Measurements from ENCODE around the gene ENHO. TPM values are rescaled to one million over a fixed set of nuclear protein-coding genes. Genes with fewer than 3 reads are reported as not detected.

The ENHO gene
- total RNA-seq, 6 experiments from 2014 or later: 1.5 to 2.7 (median 2.1) TPM

DNA sequence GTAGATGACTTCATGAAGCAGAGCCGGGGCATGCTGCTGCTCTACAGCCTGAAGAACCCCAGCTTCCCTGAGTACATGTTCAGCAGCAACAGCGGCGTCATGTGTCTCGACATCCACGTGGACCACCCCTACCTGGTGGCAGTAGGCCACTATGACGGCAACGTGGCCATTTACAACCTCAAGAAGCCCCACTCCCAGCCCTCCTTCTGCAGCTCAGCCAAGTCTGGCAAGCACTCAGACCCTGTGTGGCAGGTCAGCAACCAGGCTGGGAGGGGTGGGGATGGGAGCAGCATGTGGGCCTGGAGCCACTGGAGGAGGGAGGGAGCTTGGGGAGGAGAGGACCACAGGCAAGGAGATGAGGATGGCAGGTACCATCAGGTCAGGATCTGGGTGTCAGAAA, 16.2 kb downstream of the ENHO start:
- DNase-seq: peak in 1 of 3 donors; percentile 35
- no peak for TF ChIP-seq POLR2A (IDR thresholded peaks at IDR 0.05)
- TF ChIP-seq, protein P1, sequence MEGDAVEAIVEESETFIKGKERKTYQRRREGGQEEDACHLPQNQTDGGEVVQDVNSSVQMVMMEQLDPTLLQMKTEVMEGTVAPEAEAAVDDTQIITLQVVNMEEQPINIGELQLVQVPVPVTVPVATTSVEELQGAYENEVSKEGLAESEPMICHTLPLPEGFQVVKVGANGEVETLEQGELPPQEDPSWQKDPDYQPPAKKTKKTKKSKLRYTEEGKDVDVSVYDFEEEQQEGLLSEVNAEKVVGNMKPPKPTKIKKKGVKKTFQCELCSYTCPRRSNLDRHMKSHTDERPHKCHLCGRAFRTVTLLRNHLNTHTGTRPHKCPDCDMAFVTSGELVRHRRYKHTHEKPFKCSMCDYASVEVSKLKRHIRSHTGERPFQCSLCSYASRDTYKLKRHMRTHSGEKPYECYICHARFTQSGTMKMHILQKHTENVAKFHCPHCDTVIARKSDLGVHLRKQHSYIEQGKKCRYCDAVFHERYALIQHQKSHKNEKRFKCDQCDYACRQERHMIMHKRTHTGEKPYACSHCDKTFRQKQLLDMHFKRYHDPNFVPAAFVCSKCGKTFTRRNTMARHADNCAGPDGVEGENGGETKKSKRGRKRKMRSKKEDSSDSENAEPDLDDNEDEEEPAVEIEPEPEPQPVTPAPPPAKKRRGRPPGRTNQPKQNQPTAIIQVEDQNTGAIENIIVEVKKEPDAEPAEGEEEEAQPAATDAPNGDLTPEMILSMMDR (IDR thresholded peaks at IDR 0.05): no peak
- Histone ChIP-seq H3K4me1 (no peaks in the 10 kb centered on the region), H3K27ac (no peak overlapping the region), H3K9me3 (no peaks in the 10 kb centered on the region), H3K36me3 (no peaks in the 10 kb centered on the region), H3K27me3 (no peaks in the 10 kb centered on the region), H3K4me3 (no peak overlapping the region)
- intact Hi-C loops (cut with DNase I): no loop called here
- ATAC-seq: no peak
- no CpG with 5 or more reads among the region's 7 CpGs for WGBS (ENCODE audit: insufficient coverage, low coverage, low lambda C conversion rate, missing lambda C conversion rate)

DNA sequence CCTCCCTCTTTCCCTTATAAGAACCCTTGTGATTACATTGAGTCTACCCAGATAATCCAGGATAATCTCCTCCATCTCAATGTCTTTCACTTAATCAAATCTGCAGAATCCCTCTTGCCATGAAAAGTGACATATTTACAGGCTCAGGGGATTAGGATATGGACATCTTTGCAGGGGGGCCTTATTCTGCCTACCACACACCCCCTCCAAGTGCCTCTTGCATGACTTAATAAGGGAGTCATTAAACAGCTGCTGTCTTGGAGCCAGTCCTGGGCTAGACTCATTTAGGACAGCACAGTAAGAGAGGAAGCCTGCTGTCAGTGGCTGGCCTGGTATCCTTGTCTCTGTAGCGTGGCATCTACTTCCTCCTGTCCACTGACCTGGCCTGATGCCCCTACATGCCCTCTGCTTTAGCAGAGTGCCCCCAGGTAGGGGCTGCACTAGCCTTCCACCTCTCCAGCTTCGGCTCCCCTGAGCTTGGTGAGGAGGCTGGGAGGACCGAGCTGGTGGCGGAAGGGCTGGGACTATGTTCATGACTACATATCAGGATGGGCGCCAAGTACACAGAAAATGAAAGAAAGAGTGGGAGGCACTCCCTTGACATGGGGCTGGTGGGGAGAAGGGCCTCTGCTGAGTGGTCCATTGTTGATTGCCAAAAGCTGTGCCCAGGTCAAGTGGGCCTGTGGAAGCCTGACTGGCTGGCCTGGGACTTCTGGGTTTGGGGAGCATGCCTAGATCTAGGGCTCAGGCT, 17.2 kb downstream of the ENHO start:
- H3K4me1 ChIP-seq: no peaks in the 10 kb centered on the region
- no peaks in the 10 kb centered on the region for H3K27me3 ChIP-seq
- WGBS (ENCODE audit: insufficient coverage, low coverage, low lambda C conversion rate, missing lambda C conversion rate): 75% methylated on average over 3 of the region's 5 CpGs
- intact Hi-C loops (cut with DNase I): no loop called here
- H3K27ac ChIP-seq: no peak overlapping the region
- H3K9me3 ChIP-seq: no peaks in the 10 kb centered on the region
- ATAC-seq (no peak), DNase-seq (peak in 1 of 3 donors; percentile 31)
- H3K4me3 ChIP-seq: no peak overlapping the region
- H3K36me3 ChIP-seq: no peaks in the 10 kb centered on the region
- TF ChIP-seq, protein P1 (IDR thresholded peaks at IDR 0.05): no peak
- no peak for TF ChIP-seq POLR2A (IDR thresholded peaks at IDR 0.05)

DNA sequence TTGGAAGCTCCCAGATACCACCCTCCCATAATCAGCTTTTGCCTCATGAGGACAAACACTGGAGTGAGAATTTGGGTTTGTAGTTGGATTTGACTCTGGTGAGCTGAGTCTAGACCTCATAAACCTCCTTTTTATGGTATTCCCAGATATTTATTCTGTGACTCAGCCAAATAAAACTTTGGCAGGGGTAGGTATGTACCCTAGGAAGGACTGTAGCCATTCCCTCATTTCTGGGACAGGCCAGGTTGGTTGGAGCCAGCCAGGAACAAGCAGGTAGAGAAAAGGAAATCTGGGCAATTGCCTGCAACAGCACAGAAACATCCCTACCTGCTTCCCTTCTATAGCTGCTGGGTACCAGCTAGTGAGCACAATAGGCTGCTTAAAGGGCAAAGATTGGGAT, 19.4 kb downstream of the ENHO start:
- TF ChIP-seq, protein P1 (IDR thresholded peaks at IDR 0.05): no peak
- TF ChIP-seq POLR2A (IDR thresholded peaks at IDR 0.05): no peak
- intact Hi-C loops (cut with DNase I): loop anchor here in 1 of 2 donors (5.0 kb wide), 1 partner anchor 66 kb away; no protein-coding TSS in a partner anchor
- Histone ChIP-seq H3K27me3 (no peaks in the 10 kb centered on the region), H3K4me3 (no peak overlapping the region), H3K27ac (no peak overlapping the region), H3K36me3 (no peaks in the 10 kb centered on the region), H3K4me1 (no peaks in the 10 kb centered on the region), H3K9me3 (no peaks in the 10 kb centered on the region)
- peak in 2 of 4 donors; percentile 12 to 31 for ATAC-seq
- no peak for DNase-seq

DNA sequence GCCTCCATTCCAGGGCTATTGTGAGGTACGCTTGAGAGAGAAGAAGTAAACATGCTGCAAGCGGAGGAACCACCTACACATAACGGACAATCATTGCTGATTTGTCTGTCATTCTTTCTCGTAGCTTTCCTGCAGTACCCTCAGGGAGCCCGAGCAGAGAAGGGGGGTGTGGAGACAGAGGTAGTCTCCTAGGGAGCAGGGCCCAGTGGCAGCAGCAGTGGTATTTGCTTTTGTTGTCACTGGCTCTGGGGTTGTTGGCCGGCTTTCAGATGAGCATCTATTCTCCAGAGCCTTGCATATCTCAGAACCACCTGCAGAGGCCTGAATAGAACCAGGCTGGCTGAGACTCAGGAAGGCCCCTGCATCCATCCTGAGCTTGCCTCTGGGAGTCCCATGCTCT, 19.9 kb downstream of the ENHO start:
- 72% methylated on average over 4 of the region's 6 CpGs for WGBS (ENCODE audit: insufficient coverage, low coverage, low lambda C conversion rate, missing lambda C conversion rate)
- H3K36me3 ChIP-seq: no peaks in the 10 kb centered on the region
- H3K4me1 ChIP-seq: no peaks in the 10 kb centered on the region
- no peaks in the 10 kb centered on the region for H3K27me3 ChIP-seq
- ATAC-seq (peak; percentile 5 to 36 (median 29)), DNase-seq (no peak)
- intact Hi-C loops (cut with DNase I): loop anchor here in 1 of 2 donors (5.0 kb wide), 1 partner anchor 66 kb away; no protein-coding TSS in a partner anchor
- no peak overlapping the region for H3K4me3 ChIP-seq
- TF ChIP-seq, protein P1 (IDR thresholded peaks at IDR 0.05): no peak
- no peak overlapping the region for H3K27ac ChIP-seq
- no peaks in the 10 kb centered on the region for H3K9me3 ChIP-seq
